Measurements from ENCODE around the gene SLC46A3. TPM values are rescaled to one million over a fixed set of nuclear protein-coding genes. Genes with fewer than 3 reads are reported as not detected.

The SLC46A3 gene
- total and polyA plus RNA-seq, 2 experiments from 2014 or later = 0.16 to 0.28 TPM

DNA sequence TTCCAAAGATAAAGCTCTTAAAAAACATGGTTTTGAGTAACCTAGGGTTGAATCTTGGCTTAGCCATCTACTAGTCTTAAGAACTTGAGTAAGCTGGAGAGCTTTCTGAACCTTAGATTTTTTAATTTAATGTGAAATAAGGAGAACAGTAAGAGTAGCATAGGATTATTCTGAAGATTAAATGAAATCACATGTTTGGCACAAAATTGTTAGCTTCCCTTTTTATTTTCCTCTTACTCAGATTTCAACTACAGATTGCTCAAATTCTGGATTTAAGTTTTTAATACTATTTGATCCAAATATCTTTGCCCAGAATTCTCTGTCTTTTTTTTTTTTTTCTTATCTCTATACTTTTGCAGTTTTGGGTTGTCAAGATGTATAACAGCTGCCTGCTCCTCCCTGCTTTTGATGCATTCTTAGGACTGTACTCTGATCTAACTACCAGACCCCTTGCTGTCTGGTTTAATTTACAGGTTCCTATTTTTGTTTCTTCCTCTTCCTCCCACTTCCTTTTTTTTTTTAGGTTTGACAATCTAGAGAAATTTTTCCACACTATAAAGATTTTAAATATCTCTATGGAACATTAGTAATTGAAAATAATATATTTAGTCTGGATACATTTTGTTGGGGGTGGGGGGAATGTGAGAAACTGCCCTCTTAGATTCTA is 47.5 kb downstream of the SLC46A3 start:
- no peak overlapping the region for H3K27ac Mint-ChIP-seq
- Histone ChIP-seq H3K4me3 (no peak overlapping the region), H3K27ac (ENCODE audit: low read depth) (no peak overlapping the region), H3F3A (replicated peaks; ENCODE audit: low read depth) (no peaks in the 10 kb centered on the region), H3K27me3 (ENCODE audit: insufficient read depth) (no peaks in the 10 kb centered on the region), H3K4me2 (no peak overlapping the region), H2AFZ (no peak overlapping the region), H3K36me3 (ENCODE audit: insufficient read depth) (peaks cover 68% of the 10 kb centered on the region), H3K9me2 (ENCODE audit: insufficient read depth) (no peaks in the 10 kb centered on the region), H3K79me2 (replicated peaks; ENCODE audit: insufficient read depth) (no peaks in the 10 kb centered on the region), H4K20me1 (replicated peaks; ENCODE audit: insufficient read depth) (no peaks in the 10 kb centered on the region; the same call in 1 of the 2 replicates), H3K4me1 (ENCODE audit: insufficient read depth) (no peaks in the 10 kb centered on the region)
- no peaks in the 10 kb centered on the region for H3K9me3 Mint-ChIP-seq
- DNase-seq (ENCODE audit: low spot score) (no peak), ATAC-seq (no peak)
- H3K4me3 Mint-ChIP-seq = no peak overlapping the region
- H3K4me1 Mint-ChIP-seq = no peaks in the 10 kb centered on the region
- TF ChIP-seq EZH2 (IDR thresholded peaks at IDR 0.05; ENCODE audit: low read depth, unreplicated experiment) = no peak
- H3K27me3 Mint-ChIP-seq (ENCODE audit: insufficient read depth, low read depth, poor library complexity) = peaks cover 2% of the 10 kb centered on the region
- peaks cover 87% of the 10 kb centered on the region for H3K36me3 Mint-ChIP-seq (ENCODE audit: low read depth)

DNA sequence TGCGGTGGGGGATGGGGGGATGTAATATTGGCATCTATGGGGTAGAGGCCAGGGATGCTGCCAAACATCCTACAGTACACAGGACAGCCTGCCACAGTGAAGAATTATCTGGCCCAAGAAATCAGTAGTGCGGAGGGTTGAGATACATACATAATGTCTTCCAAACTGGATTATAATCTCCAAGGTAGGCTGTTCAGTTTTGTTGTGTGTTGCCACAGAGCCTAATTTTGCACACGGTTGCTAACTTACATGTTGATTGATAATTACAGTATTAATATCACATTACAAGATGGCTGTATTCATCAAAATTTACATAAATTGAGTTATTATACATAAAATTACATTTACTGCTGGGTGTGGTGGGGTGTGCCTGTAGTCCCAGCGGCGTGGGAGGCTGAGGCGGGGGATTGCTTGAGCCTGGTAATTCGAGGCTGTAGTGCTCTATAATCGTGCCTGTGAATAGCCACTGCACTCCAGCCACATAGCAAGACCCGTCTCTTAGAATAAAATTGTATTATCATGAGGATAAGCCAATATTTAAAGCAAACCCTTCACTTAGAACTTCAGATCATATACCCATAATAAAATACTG is 51.8 kb downstream of the SLC46A3 start:
- Mint-ChIP-seq H3K4me1 (no peaks in the 10 kb centered on the region), H3K27ac (no peak overlapping the region), H3K27me3 (ENCODE audit: insufficient read depth, low read depth, poor library complexity) (peaks cover 2% of the 10 kb centered on the region), H3K4me3 (no peak overlapping the region), H3K36me3 (ENCODE audit: low read depth) (peaks cover 86% of the 10 kb centered on the region), H3K9me3 (no peaks in the 10 kb centered on the region)
- Histone ChIP-seq H3K4me3 (no peak overlapping the region), H3K4me1 (ENCODE audit: insufficient read depth) (no peaks in the 10 kb centered on the region), H3K9me2 (ENCODE audit: insufficient read depth) (no peaks in the 10 kb centered on the region), H4K20me1 (replicated peaks; ENCODE audit: insufficient read depth) (peaks cover 18% of the 10 kb centered on the region), H3K27me3 (ENCODE audit: insufficient read depth) (no peaks in the 10 kb centered on the region), H2AFZ (no peak overlapping the region), H3K36me3 (ENCODE audit: insufficient read depth) (peaks cover 78% of the 10 kb centered on the region), H3K79me2 (replicated peaks; ENCODE audit: insufficient read depth) (peaks cover 13% of the 10 kb centered on the region), H3K27ac (ENCODE audit: low read depth) (no peak overlapping the region), H3F3A (replicated peaks; ENCODE audit: low read depth) (no peaks in the 10 kb centered on the region; the same call in 1 of the 2 replicates), H3K4me2 (no peak overlapping the region)
- DNase-seq (ENCODE audit: low spot score) = no peak
- ATAC-seq = no peak
- TF ChIP-seq POLR2AphosphoS5 (IDR thresholded peaks at IDR 0.05; ENCODE audit: low read depth) (no peak), CREB1 (CRISPR knock-in tag; IDR thresholded peaks at IDR 0.05; ENCODE audit: low read depth) (no peak), EZH2 (IDR thresholded peaks at IDR 0.05; ENCODE audit: low read depth, unreplicated experiment) (no peak), EZH2phosphoT487 (IDR thresholded peaks at IDR 0.05; ENCODE audit: unreplicated experiment) (no peak)

DNA sequence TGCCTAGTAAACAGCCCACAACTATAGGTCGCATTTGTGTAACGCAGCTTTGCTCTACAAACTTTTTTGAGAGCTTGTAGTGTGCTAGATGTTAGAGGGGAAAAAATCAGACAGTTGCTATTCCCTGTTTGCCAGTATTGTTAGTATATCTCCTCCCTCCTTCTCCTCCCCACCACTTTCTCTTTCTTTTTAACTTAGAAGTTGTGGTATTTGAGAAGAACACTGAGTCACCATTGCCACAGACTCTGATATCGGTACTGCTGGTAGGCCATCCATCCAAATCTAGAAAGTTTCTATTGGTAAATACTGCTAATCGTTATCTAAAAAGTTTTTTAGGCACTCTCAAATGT is 59.2 kb downstream of the SLC46A3 start:
- H4K20me1 ChIP-seq (replicated peaks; ENCODE audit: insufficient read depth) = peaks cover 32% of the 10 kb centered on the region
- no peaks in the 10 kb centered on the region for H3K9me3 Mint-ChIP-seq
- H3K4me3 Mint-ChIP-seq = peak overlapping the region; percentile 96
- peak overlapping the region; percentile 94 for H3K4me2 ChIP-seq
- H3K4me1 Mint-ChIP-seq = peaks cover 29% of the 10 kb centered on the region
- H3K27ac ChIP-seq (ENCODE audit: low read depth) = no peak overlapping the region
- H3K36me3 ChIP-seq (ENCODE audit: insufficient read depth) = peaks cover 26% of the 10 kb centered on the region
- peak overlapping the region; percentile 95 for H3K27ac Mint-ChIP-seq
- DNase-seq (ENCODE audit: low spot score) (no peak), ATAC-seq (no peak)
- no peak overlapping the region for H2AFZ ChIP-seq
- no peaks in the 10 kb centered on the region for H3F3A ChIP-seq (replicated peaks; ENCODE audit: low read depth)
- H3K4me3 ChIP-seq = peak overlapping the region; percentile 92
- peaks cover 30% of the 10 kb centered on the region for H3K36me3 Mint-ChIP-seq (ENCODE audit: low read depth)
- H3K4me1 ChIP-seq (ENCODE audit: insufficient read depth) = peaks cover 18% of the 10 kb centered on the region
- no peaks in the 10 kb centered on the region for H3K27me3 ChIP-seq (ENCODE audit: insufficient read depth)
- no peaks in the 10 kb centered on the region for H3K9me2 ChIP-seq (ENCODE audit: insufficient read depth)
- peaks cover 82% of the 10 kb centered on the region for H3K79me2 ChIP-seq (replicated peaks; ENCODE audit: insufficient read depth)
- peaks cover 3% of the 10 kb centered on the region for H3K27me3 Mint-ChIP-seq (ENCODE audit: insufficient read depth, low read depth, poor library complexity)
- TF ChIP-seq EZH2phosphoT487 (IDR thresholded peaks at IDR 0.05; ENCODE audit: unreplicated experiment) = no peak
- no peak for TF ChIP-seq STAT1 (IDR thresholded peaks at IDR 0.05; ENCODE audit: unreplicated experiment)
- no peak for TF ChIP-seq ZNF331 (CRISPR knock-in tag; IDR thresholded peaks at IDR 0.05; ENCODE audit: low read depth)
- TF ChIP-seq POLR2AphosphoS5 (IDR thresholded peaks at IDR 0.05; ENCODE audit: low read depth) = no peak
- TF ChIP-seq, protein P1, sequence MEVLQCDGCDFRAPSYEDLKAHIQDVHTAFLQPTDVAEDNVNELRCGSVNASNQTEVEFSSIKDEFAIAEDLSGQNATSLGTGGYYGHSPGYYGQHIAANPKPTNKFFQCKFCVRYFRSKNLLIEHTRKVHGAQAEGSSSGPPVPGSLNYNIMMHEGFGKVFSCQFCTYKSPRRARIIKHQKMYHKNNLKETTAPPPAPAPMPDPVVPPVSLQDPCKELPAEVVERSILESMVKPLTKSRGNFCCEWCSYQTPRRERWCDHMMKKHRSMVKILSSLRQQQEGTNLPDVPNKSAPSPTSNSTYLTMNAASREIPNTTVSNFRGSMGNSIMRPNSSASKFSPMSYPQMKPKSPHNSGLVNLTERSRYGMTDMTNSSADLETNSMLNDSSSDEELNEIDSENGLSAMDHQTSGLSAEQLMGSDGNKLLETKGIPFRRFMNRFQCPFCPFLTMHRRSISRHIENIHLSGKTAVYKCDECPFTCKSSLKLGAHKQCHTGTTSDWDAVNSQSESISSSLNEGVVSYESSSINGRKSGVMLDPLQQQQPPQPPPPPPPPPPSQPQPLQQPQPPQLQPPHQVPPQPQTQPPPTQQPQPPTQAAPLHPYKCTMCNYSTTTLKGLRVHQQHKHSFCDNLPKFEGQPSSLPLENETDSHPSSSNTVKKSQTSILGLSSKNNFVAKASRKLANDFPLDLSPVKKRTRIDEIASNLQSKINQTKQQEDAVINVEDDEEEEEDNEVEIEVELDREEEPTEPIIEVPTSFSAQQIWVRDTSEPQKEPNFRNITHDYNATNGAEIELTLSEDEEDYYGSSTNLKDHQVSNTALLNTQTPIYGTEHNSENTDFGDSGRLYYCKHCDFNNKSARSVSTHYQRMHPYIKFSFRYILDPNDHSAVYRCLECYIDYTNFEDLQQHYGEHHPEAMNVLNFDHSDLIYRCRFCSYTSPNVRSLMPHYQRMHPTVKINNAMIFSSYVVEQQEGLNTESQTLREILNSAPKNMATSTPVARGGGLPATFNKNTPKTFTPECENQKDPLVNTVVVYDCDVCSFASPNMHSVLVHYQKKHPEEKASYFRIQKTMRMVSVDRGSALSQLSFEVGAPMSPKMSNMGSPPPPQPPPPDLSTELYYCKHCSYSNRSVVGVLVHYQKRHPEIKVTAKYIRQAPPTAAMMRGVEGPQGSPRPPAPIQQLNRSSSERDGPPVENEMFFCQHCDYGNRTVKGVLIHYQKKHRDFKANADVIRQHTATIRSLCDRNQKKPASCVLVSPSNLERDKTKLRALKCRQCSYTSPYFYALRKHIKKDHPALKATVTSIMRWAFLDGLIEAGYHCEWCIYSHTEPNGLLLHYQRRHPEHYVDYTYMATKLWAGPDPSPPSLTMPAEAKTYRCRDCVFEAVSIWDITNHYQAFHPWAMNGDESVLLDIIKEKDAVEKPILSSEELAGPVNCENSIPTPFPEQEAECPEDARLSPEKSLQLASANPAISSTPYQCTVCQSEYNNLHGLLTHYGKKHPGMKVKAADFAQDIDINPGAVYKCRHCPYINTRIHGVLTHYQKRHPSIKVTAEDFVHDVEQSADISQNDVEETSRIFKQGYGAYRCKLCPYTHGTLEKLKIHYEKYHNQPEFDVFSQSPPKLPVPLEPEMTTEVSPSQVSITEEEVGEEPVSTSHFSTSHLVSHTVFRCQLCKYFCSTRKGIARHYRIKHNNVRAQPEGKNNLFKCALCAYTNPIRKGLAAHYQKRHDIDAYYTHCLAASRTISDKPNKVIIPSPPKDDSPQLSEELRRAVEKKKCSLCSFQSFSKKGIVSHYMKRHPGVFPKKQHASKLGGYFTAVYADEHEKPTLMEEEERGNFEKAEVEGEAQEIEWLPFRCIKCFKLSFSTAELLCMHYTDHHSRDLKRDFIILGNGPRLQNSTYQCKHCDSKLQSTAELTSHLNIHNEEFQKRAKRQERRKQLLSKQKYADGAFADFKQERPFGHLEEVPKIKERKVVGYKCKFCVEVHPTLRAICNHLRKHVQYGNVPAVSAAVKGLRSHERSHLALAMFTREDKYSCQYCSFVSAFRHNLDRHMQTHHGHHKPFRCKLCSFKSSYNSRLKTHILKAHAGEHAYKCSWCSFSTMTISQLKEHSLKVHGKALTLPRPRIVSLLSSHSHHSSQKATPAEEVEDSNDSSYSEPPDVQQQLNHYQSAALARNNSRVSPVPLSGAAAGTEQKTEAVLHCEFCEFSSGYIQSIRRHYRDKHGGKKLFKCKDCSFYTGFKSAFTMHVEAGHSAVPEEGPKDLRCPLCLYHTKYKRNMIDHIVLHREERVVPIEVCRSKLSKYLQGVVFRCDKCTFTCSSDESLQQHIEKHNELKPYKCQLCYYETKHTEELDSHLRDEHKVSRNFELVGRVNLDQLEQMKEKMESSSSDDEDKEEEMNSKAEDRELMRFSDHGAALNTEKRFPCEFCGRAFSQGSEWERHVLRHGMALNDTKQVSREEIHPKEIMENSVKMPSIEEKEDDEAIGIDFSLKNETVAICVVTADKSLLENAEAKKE (CRISPR knock-in tag; IDR thresholded peaks at IDR 0.05) = no peak
- no peak for TF ChIP-seq ZNF114 (CRISPR knock-in tag; IDR thresholded peaks at IDR 0.05)

Measured in GM23338 (cell line).